HepG2 (cell line): ENCODE measurements around the gene TIMM10. TPM values are rescaled to one million over a fixed set of nuclear protein-coding genes. Genes with fewer than 3 reads are reported as not detected.

ENCODE experiments used
- DNMT3B ChIP-seq: conservative IDR thresholded peaks from 2 replicates; pipeline ENCODE4 v1.6.1; 2016; ENCODE audit warnings: missing biosample characterization, control low read depth
- ERF ChIP-seq: IDR thresholded peaks from 2 replicates; pipeline ENCODE4 v1.6.1; 2018; ENCODE audit warnings: missing biosample characterization, missing genetic modification reagents
- GATAD2A ChIP-seq: IDR thresholded peaks from 2 replicates; pipeline ENCODE4 v1.6.1; 2016
- HNF4G ChIP-seq, 2 experiments: sonication (generic) in 1 of 2; formaldehyde crosslinking in 1 of 2; IDR thresholded peaks; 2 replicates each; pipeline versions ENCODE4 v1.4.0 to v1.6.1; 2011 to 2020; ENCODE audit warnings: borderline replicate concordance in 2 of 2, low read depth in 2 of 2, mild to moderate bottlenecking in 2 of 2, low read length in 1 of 2, missing genetic modification reagents in 1 of 2, moderate library complexity in 1 of 2
- NFIC ChIP-seq: IDR thresholded peaks from 2 replicates; pipeline ENCODE4 v1.6.1; 2012; ENCODE audit warnings: mild to moderate bottlenecking, low read length, inconsistent platforms
- PRMT3 ChIP-seq: sonication (generic); formaldehyde crosslinking; IDR thresholded peaks from 2 replicates; pipeline ENCODE4 v1.8.1; 2022; ENCODE audit warnings: low read depth, mild to moderate bottlenecking, moderate library complexity, missing genetic modification reagents, borderline replicate concordance
- RBAK ChIP-seq: sonication (generic); formaldehyde crosslinking; IDR thresholded peaks from 2 replicates; pipeline ENCODE4 v1.5.1; 2020; ENCODE audit warnings: mild to moderate bottlenecking, missing genetic modification reagents
- REXO4 ChIP-seq: sonication (generic); formaldehyde crosslinking; IDR thresholded peaks from 2 replicates; pipeline ENCODE4 v1.8.0; 2022; ENCODE audit warnings: missing genetic modification reagents, mild to moderate bottlenecking, borderline replicate concordance
- RXRA ChIP-seq: sonication (generic); formaldehyde crosslinking; IDR thresholded peaks from 2 replicates; pipeline ENCODE4 v1.5.1; 2020; ENCODE audit warnings: missing genetic modification reagents
- SIN3A ChIP-seq: IDR thresholded peaks from 2 replicates; pipeline ENCODE4 v1.6.1; 2011; ENCODE audit warnings: low read depth, mild to moderate bottlenecking, control low read depth, low read length, borderline replicate concordance
- SSRP1 ChIP-seq: IDR thresholded peaks from 2 replicates; pipeline ENCODE4 v1.6.1; 2016; ENCODE audit warnings: control low read depth
- U2AF1 ChIP-seq: fragments of 200-400 bp; formaldehyde crosslinking; optimal IDR thresholded peaks from 2 replicates; pipeline ENCODE3; 2017; ENCODE audit warnings: mild to moderate bottlenecking, low read depth, low read length
- ZFP36L2 ChIP-seq: sonication (generic); formaldehyde crosslinking; IDR thresholded peaks from 2 replicates; pipeline ENCODE4 v1.4.0; 2020; ENCODE audit warnings: missing genetic modification reagents
- ZFP90 ChIP-seq: sonication (generic); formaldehyde crosslinking; IDR thresholded peaks from 2 replicates; pipeline ENCODE4 v1.8.0; 2022; ENCODE audit warnings: missing genetic modification reagents, mild to moderate bottlenecking, inconsistent platforms, borderline replicate concordance
- ZNF235 ChIP-seq: sonication (generic); formaldehyde crosslinking; IDR thresholded peaks from 2 replicates; pipeline ENCODE4 v1.8.1; 2023; ENCODE audit warnings: mild to moderate bottlenecking, missing genetic modification reagents, borderline replicate concordance
- ZNF326 ChIP-seq: sonication (generic); formaldehyde crosslinking; IDR thresholded peaks from 2 replicates; pipeline ENCODE4 v1.4.0; 2020; ENCODE audit warnings: missing genetic modification reagents, borderline replicate concordance
- ZNF441 ChIP-seq: sonication (generic); formaldehyde crosslinking; IDR thresholded peaks from 2 replicates; pipeline ENCODE4 v1.7.0; 2021; ENCODE audit warnings: missing genetic modification reagents, borderline replicate concordance
- ZNF468 ChIP-seq: sonication (generic); formaldehyde crosslinking; IDR thresholded peaks from 2 replicates; pipeline ENCODE4 v1.8.0; 2022; ENCODE audit warnings: mild to moderate bottlenecking, moderate library complexity, missing genetic modification reagents
- ZNF501 ChIP-seq: sonication (generic); formaldehyde crosslinking; IDR thresholded peaks from 2 replicates; pipeline ENCODE4 v1.5.1; 2020; ENCODE audit warnings: mild to moderate bottlenecking, moderate library complexity, missing genetic modification reagents
- ZNF558 ChIP-seq: sonication (generic); formaldehyde crosslinking; IDR thresholded peaks from 2 replicates; pipeline ENCODE4 v1.9.0; 2022; ENCODE audit warnings: mild to moderate bottlenecking, missing genetic modification reagents, borderline replicate concordance
- ZNF616 ChIP-seq: sonication (generic); formaldehyde crosslinking; IDR thresholded peaks from 2 replicates; pipeline ENCODE4 v1.5.0; 2020; ENCODE audit warnings: low read depth, mild to moderate bottlenecking, missing genetic modification reagents
- ZNF660 ChIP-seq: sonication (generic); formaldehyde crosslinking; IDR thresholded peaks from 2 replicates; pipeline ENCODE4 v1.5.1; 2020; ENCODE audit warnings: mild to moderate bottlenecking, low read depth, missing genetic modification reagents, borderline replicate concordance
- ZNF709 ChIP-seq: sonication (generic); formaldehyde crosslinking; IDR thresholded peaks from 2 replicates; pipeline ENCODE4 v1.5.0; 2020; ENCODE audit warnings: mild to moderate bottlenecking, missing genetic modification reagents
- ZNF780A ChIP-seq: sonication (generic); formaldehyde crosslinking; IDR thresholded peaks from 2 replicates; pipeline ENCODE4 v1.8.0; 2022; ENCODE audit warnings: mild to moderate bottlenecking, missing genetic modification reagents, moderate library complexity
- polyA plus RNA-seq, 8 experiments: library from polyadenylated mRNA; depleted of rRNA in 3 of 8; stranded (reverse) in 7 of 8; unstranded in 1 of 8; fragments of >200 nt; fragmentation: Illumina TruSeq in 4 of 8; extraction: Trizol in 4 of 8; gene quantifications; 2 replicates each; pipeline versions ENCODE4 v1.2.1 to v1.2.3, GENCODE V29; 2011 to 2016; ENCODE audit warnings: low read depth in 4 of 8, missing spikeins in 1 of 8, mixed read lengths in 1 of 8; ENCODE audit not compliant: insufficient read depth in 1 of 8
- total RNA-seq, 5 experiments: library from RNA; depleted of rRNA; stranded (reverse); fragments of >200 nt; fragmentation: Illumina TruSeq; extraction: Trizol; gene quantifications; 2 replicates each; pipeline ENCODE4 v1.2.3, GENCODE V29; 2016; ENCODE audit warnings: low read depth in 1 of 5
- TF ChIP-seq, protein P1 (sequence below), 2 experiments: sonication (generic) in 1 of 2; formaldehyde crosslinking in 1 of 2; IDR thresholded peaks; 2 replicates each; pipeline versions ENCODE4 v1.4.0 to v1.6.1; 2018 to 2020; ENCODE audit warnings: missing genetic modification reagents in 2 of 2, borderline replicate concordance in 1 of 2, low read depth in 1 of 2, mild to moderate bottlenecking in 1 of 2, missing biosample characterization in 1 of 2
- TF ChIP-seq, protein P2 (sequence below): IDR thresholded peaks from 2 replicates; pipeline ENCODE4 v1.6.1; 2018; ENCODE audit warnings: missing genetic modification reagents
- TF ChIP-seq, protein P3 (sequence below): sonication (generic); formaldehyde crosslinking; IDR thresholded peaks from 2 replicates; pipeline ENCODE4 v1.5.0; 2020; ENCODE audit warnings: mild to moderate bottlenecking, low read depth, missing genetic modification reagents, borderline replicate concordance

Gene TIMM10
- total and polyA plus RNA-seq, 2 of the 13 experiments (the other 11 are each of a cell fraction or from before 2014, with no cell fraction given), result 67.8 to 82.2 TPM

DNA sequence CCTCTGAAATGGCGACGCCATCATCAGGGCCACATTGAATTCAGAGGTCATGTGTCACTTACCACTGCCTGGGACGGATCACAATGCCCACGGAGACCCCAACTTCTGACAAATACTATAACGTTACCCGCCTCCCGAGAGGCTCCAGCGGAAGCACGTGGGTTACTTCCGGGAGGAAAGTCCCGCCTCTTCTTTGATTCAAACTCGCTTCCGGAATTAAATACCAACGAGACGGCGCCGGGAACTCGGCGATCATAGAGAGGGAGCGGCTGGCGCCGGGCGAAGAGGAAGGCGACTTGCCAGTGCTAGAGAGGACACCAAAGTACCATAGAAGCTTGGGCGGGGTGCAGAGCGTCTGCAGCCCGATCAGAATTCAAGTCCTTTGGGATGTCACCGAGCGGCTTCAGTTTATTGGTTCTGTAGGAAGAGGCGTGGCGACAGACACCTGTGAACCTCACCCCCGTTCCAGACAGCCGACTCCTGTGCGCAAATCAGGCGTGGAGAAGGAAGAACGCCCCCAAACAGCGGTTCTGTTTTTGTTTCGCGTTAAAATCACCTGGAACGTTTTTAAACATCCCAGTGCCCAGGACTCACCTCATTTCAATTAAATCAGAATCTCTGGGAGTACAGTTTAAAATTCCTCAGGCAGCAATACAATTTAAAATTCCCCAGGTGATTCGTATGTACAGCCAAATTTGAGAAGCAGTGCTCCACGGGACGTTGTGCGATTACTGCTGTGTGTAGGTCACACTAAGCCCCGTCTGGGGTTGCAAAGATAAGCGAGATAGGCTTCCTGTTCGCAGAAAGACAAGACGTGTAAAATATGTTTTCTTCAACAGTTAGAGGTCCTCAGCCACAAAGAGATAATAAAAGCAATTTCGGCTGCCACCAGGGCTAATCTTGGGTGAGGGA, at the start of gene TIMM10 (continued):
- TF ChIP-seq RXRA (CRISPR knock-in tag), result no peak
- no peak for TF ChIP-seq PRMT3 (CRISPR knock-in tag)
- TF ChIP-seq ZFP36L2, result no peak
- no peak for TF ChIP-seq ZNF441 (CRISPR knock-in tag)
- TF ChIP-seq REXO4 (CRISPR knock-in tag), result no peak
- no peak for TF ChIP-seq ZNF660 (CRISPR knock-in tag)
- peak; percentile 99 for TF ChIP-seq U2AF1
- TF ChIP-seq SSRP1 (CRISPR knock-in tag), result 0 out of 2 replicates have a peak, but pooled peaks have one; percentile 48
- TF ChIP-seq GATAD2A (CRISPR knock-in tag), result peak; percentile 31; the same call in 1 of the 2 replicates
- TF ChIP-seq, protein P1, sequence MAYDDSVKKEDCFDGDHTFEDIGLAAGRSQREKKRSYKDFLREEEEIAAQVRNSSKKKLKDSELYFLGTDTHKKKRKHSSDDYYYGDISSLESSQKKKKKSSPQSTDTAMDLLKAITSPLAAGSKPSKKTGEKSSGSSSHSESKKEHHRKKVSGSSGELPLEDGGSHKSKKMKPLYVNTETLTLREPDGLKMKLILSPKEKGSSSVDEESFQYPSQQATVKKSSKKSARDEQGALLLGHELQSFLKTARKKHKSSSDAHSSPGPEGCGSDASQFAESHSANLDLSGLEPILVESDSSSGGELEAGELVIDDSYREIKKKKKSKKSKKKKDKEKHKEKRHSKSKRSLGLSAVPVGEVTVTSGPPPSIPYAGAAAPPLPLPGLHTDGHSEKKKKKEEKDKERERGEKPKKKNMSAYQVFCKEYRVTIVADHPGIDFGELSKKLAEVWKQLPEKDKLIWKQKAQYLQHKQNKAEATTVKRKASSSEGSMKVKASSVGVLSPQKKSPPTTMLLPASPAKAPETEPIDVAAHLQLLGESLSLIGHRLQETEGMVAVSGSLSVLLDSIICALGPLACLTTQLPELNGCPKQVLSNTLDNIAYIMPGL (CRISPR knock-in tag; IDR thresholded peaks at IDR 0.05; ENCODE audit: borderline replicate concordance in 1 of 2, low read depth in 1 of 2), result peak; percentile 57 to 70; a peak in 3 of 4 replicates
- no peak for TF ChIP-seq ZNF558 (CRISPR knock-in tag)
- no peak for TF ChIP-seq ZNF709 (CRISPR knock-in tag)
- no peak for TF ChIP-seq ZNF235 (CRISPR knock-in tag)
- TF ChIP-seq ZNF501 (CRISPR knock-in tag), result peak; percentile 89
- TF ChIP-seq, protein P2, sequence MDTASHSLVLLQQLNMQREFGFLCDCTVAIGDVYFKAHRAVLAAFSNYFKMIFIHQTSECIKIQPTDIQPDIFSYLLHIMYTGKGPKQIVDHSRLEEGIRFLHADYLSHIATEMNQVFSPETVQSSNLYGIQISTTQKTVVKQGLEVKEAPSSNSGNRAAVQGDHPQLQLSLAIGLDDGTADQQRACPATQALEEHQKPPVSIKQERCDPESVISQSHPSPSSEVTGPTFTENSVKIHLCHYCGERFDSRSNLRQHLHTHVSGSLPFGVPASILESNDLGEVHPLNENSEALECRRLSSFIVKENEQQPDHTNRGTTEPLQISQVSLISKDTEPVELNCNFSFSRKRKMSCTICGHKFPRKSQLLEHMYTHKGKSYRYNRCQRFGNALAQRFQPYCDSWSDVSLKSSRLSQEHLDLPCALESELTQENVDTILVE (CRISPR knock-in tag), result peak; percentile 70
- TF ChIP-seq ERF (CRISPR knock-in tag), result peak; percentile 81
- no peak for TF ChIP-seq ZNF326 (CRISPR knock-in tag)
- no peak for TF ChIP-seq RBAK (CRISPR knock-in tag)
- peak; percentile 93 for TF ChIP-seq SIN3A
- no peak for TF ChIP-seq ZNF780A (CRISPR knock-in tag)
- peak; percentile 57; the same call in 1 of the 2 replicates for TF ChIP-seq DNMT3B (CRISPR knock-in tag)
- no peak for TF ChIP-seq ZNF468 (CRISPR knock-in tag)
- TF ChIP-seq ZFP90 (CRISPR knock-in tag), result peak; percentile 74; the same call in 1 of the 2 replicates
- TF ChIP-seq, protein P3, sequence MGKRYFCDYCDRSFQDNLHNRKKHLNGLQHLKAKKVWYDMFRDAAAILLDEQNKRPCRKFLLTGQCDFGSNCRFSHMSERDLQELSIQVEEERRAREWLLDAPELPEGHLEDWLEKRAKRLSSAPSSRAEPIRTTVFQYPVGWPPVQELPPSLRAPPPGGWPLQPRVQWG, result no peak
- no peak for TF ChIP-seq HNF4G (IDR thresholded peaks at IDR 0.05; ENCODE audit: borderline replicate concordance, low read depth, low read length)
- TF ChIP-seq HNF4G (CRISPR knock-in tag; IDR thresholded peaks at IDR 0.05; ENCODE audit: borderline replicate concordance, low read depth), result no peak
- no peak for TF ChIP-seq ZNF616
- no peak for TF ChIP-seq NFIC
